Measurements from ENCODE around the gene NPHP4. TPM values are rescaled to one million over a fixed set of nuclear protein-coding genes. Genes with fewer than 3 reads are reported as not detected.

Gene NPHP4
- total RNA-seq, 1 donor from 2014 or later = 3.7 TPM

- Histone ChIP-seq H3K36me3 (peaks cover 15% of the 10 kb centered on the region), H3K4me3 (no peak overlapping the region), H3K4me1 (peaks cover 8% of the 10 kb centered on the region), H3K27me3 (ENCODE audit: low read depth) (no peaks in the 10 kb centered on the region), H3K9me3 (replicated peaks) (no peaks in the 10 kb centered on the region), H3K27ac (replicated peaks) (no peak overlapping the region)
- no peak for TF ChIP-seq CTCF (IDR thresholded peaks at IDR 0.05; ENCODE audit: borderline replicate concordance)
- intact Hi-C loops (cut with micrococcal nuclease) = no loop called here
- no peak for DNase-seq
Observed at GRCh38 chr1:6038603-6039002, 46.4 kb upstream of the NPHP4 start.

- H3K4me3 ChIP-seq = no peak overlapping the region
- intact Hi-C loops (cut with micrococcal nuclease) = no loop called here
- H3K27me3 ChIP-seq (ENCODE audit: low read depth) = no peaks in the 10 kb centered on the region
- H3K36me3 ChIP-seq = peaks cover 11% of the 10 kb centered on the region
- no peak for TF ChIP-seq CTCF (IDR thresholded peaks at IDR 0.05; ENCODE audit: borderline replicate concordance)
- no peak overlapping the region for H3K27ac ChIP-seq (replicated peaks)
- H3K4me1 ChIP-seq = peaks cover 8% of the 10 kb centered on the region
- no peaks in the 10 kb centered on the region for H3K9me3 ChIP-seq (replicated peaks)
- DNase-seq = no peak
Observed at GRCh38 chr1:6037338-6037762, 45.1 kb upstream of the NPHP4 start.

GRCh38 chr1:6035719-6036118 is 43.5 kb upstream of the NPHP4 start:
- no peak for TF ChIP-seq CTCF (IDR thresholded peaks at IDR 0.05; ENCODE audit: borderline replicate concordance)
- H3K36me3 ChIP-seq = peaks cover under 1% of the 10 kb centered on the region
- intact Hi-C loops (cut with micrococcal nuclease) = no loop called here
- H3K4me3 ChIP-seq = no peak overlapping the region
- no peak for DNase-seq
- H3K27me3 ChIP-seq (ENCODE audit: low read depth) = no peaks in the 10 kb centered on the region
- peaks cover 8% of the 10 kb centered on the region for H3K4me1 ChIP-seq
- no peaks in the 10 kb centered on the region for H3K9me3 ChIP-seq (replicated peaks)
- no peak overlapping the region for H3K27ac ChIP-seq (replicated peaks)

- TF ChIP-seq CTCF (IDR thresholded peaks at IDR 0.05; ENCODE audit: borderline replicate concordance) = no peak
- no peak for DNase-seq
- Histone ChIP-seq H3K9me3 (replicated peaks) (no peaks in the 10 kb centered on the region), H3K4me3 (no peak overlapping the region), H3K27me3 (ENCODE audit: low read depth) (no peaks in the 10 kb centered on the region), H3K36me3 (no peaks in the 10 kb centered on the region), H3K27ac (replicated peaks) (no peak overlapping the region), H3K4me1 (peaks cover 8% of the 10 kb centered on the region)
- intact Hi-C loops (cut with micrococcal nuclease) = no loop called here
Observed at GRCh38 chr1:6035303-6035702, 43.1 kb upstream of the NPHP4 start.

GRCh38 chr1:6034750-6035096 is 42.5 kb upstream of the NPHP4 start:
- DNase-seq = no peak
- Histone ChIP-seq H3K4me1 (peaks cover 8% of the 10 kb centered on the region), H3K4me3 (no peak overlapping the region), H3K36me3 (no peaks in the 10 kb centered on the region), H3K27ac (replicated peaks) (no peak overlapping the region), H3K9me3 (replicated peaks) (no peaks in the 10 kb centered on the region), H3K27me3 (ENCODE audit: low read depth) (no peaks in the 10 kb centered on the region)
- TF ChIP-seq CTCF (IDR thresholded peaks at IDR 0.05; ENCODE audit: borderline replicate concordance) = peak; percentile 13
- intact Hi-C loops (cut with micrococcal nuclease) = no loop called here

All from left ventricle myocardium inferior (tissue), 1 donor.